HG03060 (cell line): ENCODE measurements around the gene DHX29.

ENCODE experiments used
- ATAC-seq: cut with Tn5 transposase; IDR thresholded peaks from one replicate; pipeline ENCODE4 v1.9.1; 2021; ENCODE audit warnings: low read depth, moderate number of reproducible peaks; ENCODE audit not compliant: unreplicated experiment

DHX29 gene

DNA sequence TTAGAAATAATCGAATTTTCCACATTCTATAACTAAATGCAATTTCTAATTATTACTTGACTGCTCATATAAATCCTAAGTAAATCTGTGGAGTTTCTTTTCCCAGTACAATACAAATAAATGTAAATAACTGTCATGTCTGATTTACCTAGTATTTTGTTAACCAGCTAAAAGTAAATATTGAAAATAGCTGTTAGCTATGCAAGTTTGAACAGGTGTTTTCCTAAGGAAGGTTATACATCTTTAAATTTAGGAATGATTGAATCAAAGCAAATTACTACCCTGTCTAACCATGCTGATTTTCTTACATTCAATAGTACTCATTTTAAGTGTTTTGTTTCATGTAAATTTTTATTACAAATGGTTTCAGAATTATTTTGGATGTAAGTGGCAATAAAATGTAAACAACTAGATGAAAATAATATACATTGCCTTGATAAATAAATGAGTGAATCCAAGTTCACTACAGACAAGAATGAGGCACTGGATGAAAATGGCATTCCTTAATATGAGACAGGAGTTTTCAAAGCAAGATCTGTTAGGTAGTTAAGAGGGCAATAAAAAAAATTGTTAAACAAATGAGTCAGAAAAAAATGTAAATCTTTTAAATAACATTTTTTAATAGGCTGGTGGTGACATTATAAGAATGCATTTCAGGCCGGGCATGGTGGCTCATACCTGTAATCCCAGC, 96.2 kb downstream of the DHX29 start:
- ATAC-seq, result no peak
